Measurements from ENCODE around the gene C18orf63.
"Not testable (repeated sequence)": the region's sequence is repeated elsewhere in the genome, so short reads cannot be mapped to it uniquely, and the experiment has no call there.

Gene C18orf63

GRCh38 chr18:74286856-74287255 is 28.8 kb upstream of the C18orf63 start:
- no peak for DNase-seq

DNA sequence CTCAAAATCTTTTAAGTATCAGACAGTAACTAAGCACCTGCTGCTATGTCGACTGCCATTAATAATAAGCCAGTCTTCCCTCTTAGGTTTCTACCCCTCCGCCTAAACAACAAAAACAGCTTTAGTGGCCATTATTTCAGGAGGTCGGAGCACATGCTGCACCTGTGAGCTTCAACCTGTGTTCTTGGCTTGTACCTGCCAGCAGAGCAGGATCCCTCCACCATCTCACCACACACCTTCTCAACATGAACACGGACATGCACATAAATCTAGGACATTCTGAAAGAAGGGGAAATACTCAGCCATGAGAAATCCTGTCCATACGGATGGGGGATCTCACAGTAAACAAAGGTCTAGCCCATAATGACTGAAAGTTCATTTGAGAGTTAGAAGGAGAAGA is 27.6 kb upstream of the C18orf63 start:
- peak; percentile 48 for DNase-seq

- no peak for DNase-seq
Measured at GRCh38 chr18:74288730-74289129, 26.9 kb upstream of the C18orf63 start.

GRCh38 chr18:74289137-74289536 is 26.5 kb upstream of the C18orf63 start:
- no peak for DNase-seq

- DNase-seq, result no peak
Measured at GRCh38 chr18:74290021-74290420, 25.6 kb upstream of the C18orf63 start.

- peak; percentile 86 for DNase-seq
Measured at GRCh38 chr18:74290794-74291471, 24.7 kb upstream of the C18orf63 start.

DNA sequence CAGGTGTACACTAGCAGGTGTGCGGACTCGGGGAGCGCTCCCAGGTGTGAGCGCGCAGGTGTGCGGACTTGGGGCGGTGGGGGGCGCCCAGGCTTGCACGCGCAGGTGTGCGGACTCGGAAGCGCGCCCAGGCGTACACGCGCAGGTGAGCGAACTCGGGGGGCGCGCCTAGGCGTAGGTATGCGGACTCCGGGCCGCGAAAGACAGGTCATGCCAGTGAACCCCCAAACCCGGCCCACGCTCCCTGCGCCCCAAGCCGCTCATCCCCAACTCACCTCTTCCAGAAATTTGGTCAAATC is 24.2 kb upstream of the C18orf63 start:
- no peak for DNase-seq

DNA sequence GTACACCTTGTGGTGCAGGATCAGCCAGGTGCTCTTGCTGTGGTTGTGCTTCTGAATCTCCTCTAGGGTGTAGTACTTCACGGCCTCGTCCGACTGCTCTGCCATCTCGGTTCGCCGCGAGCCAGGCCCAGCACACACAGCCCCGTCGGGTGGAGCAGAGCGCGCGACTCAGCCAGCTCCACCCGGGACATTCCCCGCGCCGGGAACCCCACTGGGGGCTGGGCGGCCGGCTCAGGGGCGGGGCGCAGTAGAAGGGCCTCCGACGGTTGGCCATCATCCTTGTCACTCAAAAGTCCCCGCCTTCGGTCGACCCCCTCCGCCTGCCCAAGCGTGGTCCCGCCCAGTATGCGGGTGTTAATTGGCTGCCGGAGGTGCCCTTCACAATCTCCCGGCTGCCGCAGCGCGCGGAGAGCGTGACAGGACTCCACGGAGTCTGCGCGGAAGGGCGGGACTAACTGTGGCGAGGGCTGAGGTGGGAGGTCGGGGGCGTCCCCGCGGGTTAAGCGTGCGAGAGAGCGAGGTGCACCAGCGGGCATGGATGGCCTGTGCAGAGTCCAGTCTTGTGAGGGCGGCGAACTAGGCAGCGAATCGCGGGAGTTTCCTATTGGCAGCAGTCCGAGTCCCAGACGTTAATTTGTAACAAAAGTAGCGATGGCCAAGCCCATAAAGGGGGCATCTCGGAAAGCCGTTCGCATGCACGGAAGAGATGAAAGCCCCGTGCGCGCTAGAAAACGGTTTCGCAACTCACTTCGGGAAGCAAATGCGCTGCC is 23.7 kb upstream of the C18orf63 start, which contains the start of gene CYB5A:
TSS of gene CYB5A (minus strand) at position 193 of the 770 bp plus-strand sequence. CDS start at position 105, 88 bp downstream.
- peak; percentile 99 for DNase-seq

DNA sequence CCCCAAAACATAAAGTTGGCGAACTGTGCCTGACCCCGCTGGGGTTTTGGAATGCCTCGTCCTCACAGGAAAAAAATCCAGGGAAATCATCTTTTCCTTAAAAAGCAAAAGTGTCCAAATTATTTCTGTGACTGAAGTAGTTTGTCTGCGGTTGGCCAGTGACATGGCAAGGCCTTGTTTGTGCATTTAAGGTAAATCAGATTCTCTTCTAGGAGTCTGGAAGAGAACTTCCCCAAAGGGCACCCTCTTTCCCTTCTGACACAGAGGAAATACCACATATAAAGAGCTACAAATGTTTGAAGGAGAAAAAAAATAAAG is 23.1 kb upstream of the C18orf63 start:
- DNase-seq, result no peak

GRCh38 chr18:74292982-74293381 is 22.7 kb upstream of the C18orf63 start:
- DNase-seq, result not testable (repeated sequence)

- no peak for DNase-seq
Measured at GRCh38 chr18:74294526-74294925, 21.1 kb upstream of the C18orf63 start.

- no peak for DNase-seq
Measured at GRCh38 chr18:74299162-74299561, 16.5 kb upstream of the C18orf63 start.

DNA sequence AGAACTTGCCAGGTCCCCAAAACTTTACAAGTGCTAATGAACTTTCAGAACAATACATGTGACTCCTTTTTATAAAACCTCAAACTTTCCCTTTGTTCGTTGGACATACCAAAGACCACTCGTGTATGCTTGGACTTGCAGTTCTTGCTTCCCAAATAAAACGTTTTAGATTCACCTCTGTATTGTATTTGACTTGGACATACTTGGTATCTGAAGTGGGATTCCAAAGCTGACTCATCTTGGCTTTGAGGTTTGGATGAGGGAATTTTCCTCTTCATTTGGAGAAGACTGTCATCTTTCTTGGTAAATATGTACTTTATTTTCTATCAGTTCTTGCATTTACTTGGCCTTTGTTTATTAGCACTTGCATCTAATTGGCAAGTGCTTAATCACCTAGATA is 15.9 kb upstream of the C18orf63 start:
- no peak for DNase-seq

DNA sequence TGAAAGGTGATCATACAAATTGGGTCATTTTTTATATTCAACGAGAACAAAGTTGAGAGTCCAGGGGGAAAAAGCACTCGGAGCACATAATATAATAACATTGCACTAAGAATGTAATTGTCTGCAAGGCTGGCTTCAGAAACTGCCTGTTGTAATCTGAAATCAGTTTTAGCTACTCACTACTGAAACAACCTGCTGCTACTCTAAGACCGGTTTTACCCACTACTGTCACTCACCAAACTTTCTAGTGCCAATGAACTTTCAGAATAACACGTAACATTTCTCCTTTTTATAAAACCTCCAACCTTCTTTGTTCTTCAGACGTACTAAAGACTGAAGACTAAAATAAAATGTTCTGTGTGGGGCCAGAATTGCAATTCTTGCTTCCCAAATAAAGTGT is 12.3 kb upstream of the C18orf63 start:
- DNase-seq, result no peak

GRCh38 chr18:74303936-74304335 is 11.7 kb upstream of the C18orf63 start:
- DNase-seq, result no peak

GRCh38 chr18:74310411-74310810 is 5.2 kb upstream of the C18orf63 start:
- peak; percentile 25 for DNase-seq

- no peak for DNase-seq
Measured at GRCh38 chr18:74311000-74311399, 4.6 kb upstream of the C18orf63 start.

GRCh38 chr18:74314759-74315463 is 728 bp upstream of the C18orf63 start:
- no peak for DNase-seq

- no peak for DNase-seq
Measured at GRCh38 chr18:74316257-74317170, 875 bp downstream of the C18orf63 start.

DNA sequence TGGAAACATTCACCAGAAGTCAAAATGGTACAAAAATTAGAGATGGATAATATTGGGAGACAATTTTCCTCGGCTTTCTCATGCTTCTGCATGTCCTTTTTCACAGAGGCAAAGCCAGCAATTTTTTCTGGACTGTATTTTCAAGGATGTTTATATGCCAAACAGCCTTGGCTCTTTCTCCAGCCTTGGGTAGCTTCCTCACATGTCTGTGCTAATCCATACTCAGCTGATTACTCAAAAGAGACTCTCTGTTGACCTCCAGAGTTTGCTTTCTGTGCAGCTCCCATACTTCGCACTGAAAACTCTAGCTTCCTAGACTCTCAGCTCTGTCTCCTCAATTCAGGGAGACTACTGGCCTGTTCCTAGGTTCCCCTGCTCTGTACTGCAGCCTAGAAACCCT is 10.6 kb downstream of the C18orf63 start:
- DNase-seq, result no peak

- DNase-seq, result not testable (repeated sequence)
Measured at GRCh38 chr18:74326791-74327190, 11.2 kb downstream of the C18orf63 start.

DNA sequence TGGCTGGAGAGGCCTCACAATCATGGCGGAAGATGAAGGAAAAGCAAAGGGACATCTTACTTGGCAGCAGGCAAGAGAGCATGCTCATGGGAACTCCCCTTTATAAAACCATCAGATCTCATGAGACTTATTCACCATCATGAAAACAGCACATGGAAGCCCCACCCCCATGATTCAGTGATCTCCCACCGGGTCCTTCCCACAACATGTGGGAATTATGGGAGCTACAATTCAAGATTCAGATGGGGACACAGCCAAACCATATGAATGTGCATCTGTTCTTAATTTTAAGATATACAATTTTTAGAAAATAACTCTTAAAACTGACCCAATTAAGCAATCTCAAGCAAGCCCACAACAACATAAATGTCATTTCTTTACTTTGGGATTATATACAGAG is 12.6 kb downstream of the C18orf63 start:
- no peak for DNase-seq

GRCh38 chr18:74329688-74330205 is 14.1 kb downstream of the C18orf63 start:
- DNase-seq, result no peak
